ENCODE data around the gene RMP24.

GRCh38 chr18:36025025-36025424, 52.5 kb downstream of the RMP24 start:
- no peak for TF ChIP-seq ELF4 (CRISPR knock-in tag; IDR thresholded peaks at IDR 0.05; ENCODE audit: low read depth)
- no peak for TF ChIP-seq PRDM15 (CRISPR knock-in tag; IDR thresholded peaks at IDR 0.05)
- no peak for TF ChIP-seq CTCF (IDR thresholded peaks at IDR 0.05)
- TF ChIP-seq ZNF671 (CRISPR knock-in tag; IDR thresholded peaks at IDR 0.05): no peak
- no peak for TF ChIP-seq ZBTB43 (CRISPR knock-in tag; IDR thresholded peaks at IDR 0.05)
- TF ChIP-seq MAX (CRISPR knock-in tag; IDR thresholded peaks at IDR 0.05): no peak
- no peak for TF ChIP-seq ZBTB21 (CRISPR knock-in tag; IDR thresholded peaks at IDR 0.05; ENCODE audit: borderline replicate concordance)
- TF ChIP-seq SMAD4 (CRISPR knock-in tag; IDR thresholded peaks at IDR 0.05): no peak
- TF ChIP-seq SP1 (CRISPR knock-in tag; conservative IDR thresholded peaks at IDR 0.05): no peak
- TF ChIP-seq JUN (CRISPR knock-in tag; IDR thresholded peaks at IDR 0.05): no peak
- no peak for TF ChIP-seq STAT6 (CRISPR knock-in tag; conservative IDR thresholded peaks at IDR 0.05; ENCODE audit: low read depth)
- TF ChIP-seq IRF2 (CRISPR knock-in tag; IDR thresholded peaks at IDR 0.05; ENCODE audit: borderline replicate concordance, low read depth): no peak

All from WTC11 (cell line).